ENCODE measurements around the gene SRGAP2B. TPM values are rescaled to one million over a fixed set of nuclear protein-coding genes. Genes with fewer than 3 reads are reported as not detected.
"Not testable (repeated sequence)": the region's sequence is repeated elsewhere in the genome, so short reads cannot be mapped to it uniquely, and the experiment has no call there.

Gene SRGAP2B
- total RNA-seq, 1 experiment from 2014 or later: 4.9 TPM

DNA sequence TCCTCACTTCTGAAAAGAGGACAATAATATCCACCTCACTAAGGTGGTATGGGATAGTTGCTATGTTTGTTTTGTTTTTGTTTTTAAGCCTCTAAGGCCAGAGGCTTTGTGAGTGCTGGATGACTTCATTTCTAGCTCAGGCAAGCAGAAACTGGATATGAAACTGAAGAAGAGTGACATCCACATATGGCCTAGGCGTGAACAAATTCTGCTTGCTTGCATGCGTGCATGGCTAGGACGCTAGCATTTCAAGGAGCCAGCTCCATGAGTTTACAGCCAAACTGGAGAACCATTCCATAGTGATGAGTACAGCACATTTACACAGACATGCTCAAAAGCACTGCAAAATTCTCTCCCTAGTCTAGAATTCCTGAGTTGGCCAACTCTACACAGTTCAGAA, 36.9 kb downstream of the SRGAP2B start:
- H3K4me3 ChIP-seq, H3K36me3 ChIP-seq, H3K9me3 ChIP-seq, H3K27me3 ChIP-seq, DNase-seq: not testable (repeated sequence)

DNA sequence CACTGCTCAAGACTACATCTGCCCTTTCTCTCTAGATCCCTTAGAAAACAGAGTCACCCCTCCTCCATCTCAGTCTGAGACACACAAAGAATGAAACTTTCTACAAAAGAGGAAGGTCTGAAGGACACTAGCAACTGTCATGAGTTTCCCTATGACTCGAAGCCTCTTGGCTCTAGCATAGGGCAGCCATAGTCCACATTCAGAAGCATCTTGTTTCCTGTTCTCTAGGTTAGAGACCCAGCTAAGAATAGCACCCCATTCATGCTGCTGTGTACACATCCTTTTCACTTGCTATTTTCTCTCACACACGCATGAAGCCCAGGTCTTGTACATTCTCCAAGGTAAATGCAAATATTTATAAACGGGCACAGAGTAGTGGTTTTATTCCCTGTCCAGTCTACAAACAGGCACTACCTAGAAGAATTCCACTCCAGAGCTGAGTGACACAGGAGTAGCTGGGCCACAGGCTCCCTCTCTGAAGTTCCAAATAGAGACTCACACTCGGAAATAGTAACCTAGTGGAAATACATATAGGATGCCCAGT, 39.8 kb downstream of the SRGAP2B start:
- DNase-seq, H3K27me3 ChIP-seq, H3K4me3 ChIP-seq, H3K9me3 ChIP-seq, H3K36me3 ChIP-seq: not testable (repeated sequence)

DNA sequence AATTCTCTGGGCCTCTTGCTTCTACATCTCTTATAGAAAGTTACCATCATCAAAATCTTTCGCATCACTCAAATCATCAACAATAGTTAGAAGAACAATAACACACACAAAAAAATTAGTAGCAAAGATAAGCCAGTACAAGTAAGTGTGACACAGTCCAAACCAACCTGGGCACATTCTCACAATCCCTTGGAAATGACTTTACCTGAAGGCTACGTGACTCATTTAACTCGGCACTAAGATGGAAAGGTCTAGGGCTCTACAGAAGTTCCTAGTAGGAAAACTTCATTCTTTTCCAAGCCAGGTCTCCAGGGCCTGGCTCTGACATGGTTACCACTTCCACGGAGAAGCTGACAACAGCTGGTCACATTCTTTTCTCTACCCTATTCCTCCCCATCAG, 41.7 kb downstream of the SRGAP2B start:
- not testable (repeated sequence) for H3K27me3 ChIP-seq, DNase-seq, H3K9me3 ChIP-seq, H3K4me3 ChIP-seq, H3K36me3 ChIP-seq

- H3K27me3 ChIP-seq, H3K36me3 ChIP-seq, H3K4me3 ChIP-seq, DNase-seq, H3K9me3 ChIP-seq: not testable (repeated sequence)
Observed at GRCh38 chr1:145052019-145052776, 42.9 kb downstream of the SRGAP2B start.

DNA sequence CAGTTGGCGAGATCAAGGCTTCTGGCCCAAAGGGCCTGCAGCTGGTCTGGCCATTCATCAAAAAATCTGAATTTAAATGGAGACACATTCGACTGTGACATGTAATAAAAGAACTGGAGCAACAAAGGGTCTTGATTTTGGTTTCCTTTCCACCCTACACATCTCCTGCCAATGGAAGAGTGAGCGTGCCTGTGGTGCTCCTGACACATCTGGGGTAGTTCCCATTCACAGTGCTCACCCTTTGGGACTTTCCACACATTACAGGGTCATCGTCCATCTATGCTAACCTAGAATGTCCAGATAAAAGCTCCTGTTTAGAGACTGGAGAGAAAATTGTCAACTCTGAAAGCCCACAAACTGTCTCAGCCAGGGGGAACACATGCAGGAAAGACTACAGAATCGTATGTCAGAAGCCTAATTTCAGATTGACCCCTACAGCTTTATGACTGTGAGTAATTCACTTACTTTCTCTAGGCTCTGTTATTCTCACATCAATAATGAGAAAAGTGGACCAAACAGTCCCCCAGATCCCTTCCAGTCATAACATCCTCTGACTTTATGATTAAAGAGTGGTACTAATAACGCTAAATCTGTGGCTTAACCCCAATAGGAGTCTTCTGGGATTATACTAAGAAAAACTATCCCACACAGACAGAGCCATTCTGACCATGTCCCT, 46.8 kb downstream of the SRGAP2B start:
- not testable (repeated sequence) for H3K9me3 ChIP-seq, H3K4me3 ChIP-seq

DNA sequence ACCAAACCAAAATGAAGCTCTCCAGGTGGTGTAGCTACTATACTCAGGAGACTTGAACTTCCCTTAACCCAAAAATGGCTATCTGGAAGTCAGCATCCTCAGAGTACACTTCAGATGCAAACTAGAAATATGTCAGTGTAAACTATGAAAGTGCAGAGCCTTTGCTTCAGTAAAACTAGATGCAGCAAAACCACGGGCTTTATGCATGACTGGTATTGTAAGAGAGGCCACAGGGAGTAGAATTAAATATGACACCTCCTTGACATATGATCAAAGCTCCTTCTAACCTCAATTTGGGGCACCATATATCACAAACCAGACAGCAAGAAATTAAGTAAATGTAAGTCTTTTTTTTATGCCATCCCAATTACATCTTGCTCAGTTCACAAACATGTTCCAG, 47.6 kb downstream of the SRGAP2B start:
- H3K4me3 ChIP-seq, H3K9me3 ChIP-seq, DNase-seq, H3K27me3 ChIP-seq, H3K36me3 ChIP-seq: not testable (repeated sequence)

More for the DNA sequence above, 46.8 kb downstream of the SRGAP2B start:
- DNase-seq, H3K27me3 ChIP-seq, H3K36me3 ChIP-seq: not testable (repeated sequence)

- H3K27me3 ChIP-seq, DNase-seq, H3K4me3 ChIP-seq, H3K36me3 ChIP-seq, H3K9me3 ChIP-seq: not testable (repeated sequence)
Observed at GRCh38 chr1:145045571-145046273, 49.4 kb downstream of the SRGAP2B start.

GRCh38 chr1:145041519-145041918, 53.6 kb downstream of the SRGAP2B start:
- H3K27me3 ChIP-seq, DNase-seq, H3K9me3 ChIP-seq, H3K4me3 ChIP-seq, H3K36me3 ChIP-seq: not testable (repeated sequence)

GRCh38 chr1:145036019-145036418, 59.1 kb downstream of the SRGAP2B start:
- H3K27me3 ChIP-seq, H3K4me3 ChIP-seq, H3K36me3 ChIP-seq, H3K9me3 ChIP-seq, DNase-seq: not testable (repeated sequence)

DNA sequence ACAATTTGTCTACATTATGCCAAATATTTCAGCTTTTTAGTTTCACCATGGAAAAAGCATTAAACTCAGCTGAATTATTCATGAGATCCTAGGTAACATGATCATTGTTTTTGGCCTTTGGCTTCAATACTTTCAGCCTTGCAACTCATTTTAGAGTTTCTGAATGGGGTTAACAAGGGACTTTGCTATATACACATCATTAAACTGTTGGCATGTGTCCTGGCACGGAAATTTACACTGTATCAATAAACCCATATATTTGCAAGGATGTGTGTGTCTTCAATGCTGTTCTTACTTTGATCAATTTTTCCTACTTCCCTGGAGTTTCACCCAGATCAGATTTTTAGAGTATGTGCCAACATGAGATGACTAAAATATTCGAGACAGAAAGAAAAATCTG, 61.6 kb downstream of the SRGAP2B start:
- H3K4me3 ChIP-seq, H3K9me3 ChIP-seq, H3K36me3 ChIP-seq, DNase-seq, H3K27me3 ChIP-seq: not testable (repeated sequence)

DNA sequence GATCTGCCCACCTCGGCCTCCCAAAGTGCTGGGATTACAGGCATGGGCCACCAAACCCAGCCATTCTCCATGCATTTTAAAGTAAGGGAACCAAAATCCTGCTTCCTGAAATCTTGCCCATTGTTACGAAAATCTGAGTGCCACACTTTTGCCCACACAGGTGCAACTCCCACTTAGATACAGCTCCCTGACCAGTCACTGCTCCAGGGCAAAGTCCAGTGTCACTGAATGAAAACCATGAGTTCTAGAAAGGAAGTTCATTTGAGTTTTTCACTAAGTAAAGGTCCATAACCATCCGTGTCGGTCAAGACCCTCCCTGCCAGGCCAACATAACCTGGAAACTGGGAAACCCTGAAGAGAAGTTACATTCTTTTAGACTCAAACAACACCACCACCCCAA, 67.9 kb downstream of the SRGAP2B start:
- DNase-seq, H3K36me3 ChIP-seq, H3K4me3 ChIP-seq, H3K27me3 ChIP-seq, H3K9me3 ChIP-seq: not testable (repeated sequence)

DNA sequence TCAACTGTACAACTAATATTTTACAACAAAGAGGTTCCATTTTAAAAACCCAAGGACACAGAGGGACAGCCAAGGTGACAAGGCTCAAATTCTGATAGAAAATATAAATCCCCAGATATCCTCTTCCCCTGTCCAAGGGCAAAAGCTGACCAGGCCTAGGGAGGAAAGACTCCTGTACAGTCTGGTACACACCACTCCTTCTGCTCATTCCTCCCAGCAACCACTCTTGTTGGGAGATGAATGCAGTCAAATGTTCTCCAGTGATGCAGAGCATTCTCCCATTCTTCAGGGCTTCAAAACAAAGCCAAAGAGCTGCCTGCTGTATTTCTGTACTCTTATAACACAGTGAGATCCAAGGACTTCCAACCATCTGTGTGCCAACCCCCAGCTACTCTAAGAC, 69.8 kb downstream of the SRGAP2B start:
- H3K36me3 ChIP-seq, DNase-seq, H3K9me3 ChIP-seq, H3K4me3 ChIP-seq, H3K27me3 ChIP-seq: not testable (repeated sequence)

DNA sequence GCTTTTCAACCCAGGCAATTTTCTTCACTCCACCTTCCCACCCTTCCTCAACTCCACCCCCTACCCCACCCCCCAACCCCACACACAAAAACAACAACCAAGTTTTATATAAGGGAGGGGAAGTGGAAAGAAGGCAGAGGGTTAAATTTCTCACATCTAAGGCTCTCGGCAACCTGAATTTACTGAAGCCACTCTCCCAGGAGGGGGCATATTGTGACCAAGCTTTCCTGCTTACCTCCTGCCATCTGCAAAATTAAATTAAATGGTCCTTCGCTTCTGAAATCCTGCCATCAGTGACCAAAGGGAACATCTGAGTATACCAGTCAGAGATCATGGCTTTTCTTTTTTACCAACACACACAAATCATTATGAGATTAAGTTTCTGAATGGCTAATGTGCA, 72.9 kb downstream of the SRGAP2B start:
- not testable (repeated sequence) for H3K9me3 ChIP-seq, H3K27me3 ChIP-seq, H3K4me3 ChIP-seq, DNase-seq, H3K36me3 ChIP-seq

GRCh38 chr1:145021749-145022148, 73.4 kb downstream of the SRGAP2B start:
- not testable (repeated sequence) for H3K9me3 ChIP-seq, DNase-seq, H3K36me3 ChIP-seq, H3K27me3 ChIP-seq, H3K4me3 ChIP-seq

DNA sequence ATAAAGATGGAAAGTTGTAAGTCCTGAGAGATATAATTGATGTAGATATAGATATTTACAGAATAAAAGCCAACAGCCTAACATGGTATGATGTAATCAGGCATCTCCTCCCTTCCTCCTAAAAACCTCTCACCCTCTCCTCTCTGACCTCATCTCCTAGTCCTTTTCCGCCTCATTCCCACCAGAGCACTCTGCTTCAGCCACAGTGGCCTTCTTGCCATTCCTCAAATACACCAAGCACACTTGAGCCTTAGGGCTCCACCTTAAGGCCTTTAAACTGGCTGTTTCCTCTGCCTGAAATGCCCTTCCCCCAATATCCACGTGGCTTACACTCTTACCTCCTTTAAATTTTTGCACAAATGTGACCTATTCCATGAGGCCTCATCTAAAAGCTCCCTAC, 75.4 kb downstream of the SRGAP2B start:
- H3K4me3 ChIP-seq, H3K27me3 ChIP-seq, H3K36me3 ChIP-seq, H3K9me3 ChIP-seq, DNase-seq: not testable (repeated sequence)

- H3K9me3 ChIP-seq, H3K27me3 ChIP-seq, DNase-seq, H3K4me3 ChIP-seq, H3K36me3 ChIP-seq: not testable (repeated sequence)
Observed at GRCh38 chr1:145017725-145018124, 77.4 kb downstream of the SRGAP2B start.

DNA sequence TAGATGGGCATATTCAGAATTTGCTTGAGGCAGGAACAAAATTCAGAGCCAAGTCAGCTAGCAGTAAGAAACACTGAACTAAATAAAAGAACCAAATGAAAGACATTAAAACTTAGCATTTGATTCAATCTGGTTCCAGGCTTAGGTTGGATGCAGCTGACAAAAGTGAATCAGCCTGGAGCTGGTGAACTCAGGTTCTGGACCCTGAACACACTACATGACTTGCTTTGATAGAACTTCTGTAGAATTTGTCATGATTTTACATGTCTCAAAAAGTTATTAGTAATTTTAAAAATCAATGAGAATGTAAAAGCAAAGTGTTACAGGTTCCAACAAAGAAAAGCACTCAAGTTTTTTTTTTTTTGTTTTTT, 78.7 kb downstream of the SRGAP2B start:
- not testable (repeated sequence) for H3K9me3 ChIP-seq, H3K4me3 ChIP-seq, DNase-seq, H3K27me3 ChIP-seq, H3K36me3 ChIP-seq
